H1 (cell line): ENCODE measurements around the gene CDH22. TPM values are rescaled to one million over a fixed set of nuclear protein-coding genes. Genes with fewer than 3 reads are reported as not detected.

Source experiments
- CBX5 ChIP-seq: fragments of 300-800, 300-1000 bp; sonication (generic); IDR thresholded peaks from 2 replicates; pipeline ENCODE4 v1.7.1; 2016; ENCODE audit warnings: antibody characterized with exemption, low read length, low read depth
- CHD1 ChIP-seq: IDR thresholded peaks from 2 replicates; pipeline ENCODE4 v1.6.1; 2012; ENCODE audit warnings: low read depth, low read length, improper control_type of control experiment
- CHD2 ChIP-seq: IDR thresholded peaks from 2 replicates; pipeline ENCODE4 v1.6.1; 2012; ENCODE audit warnings: low read length, improper control_type of control experiment
- GABPA ChIP-seq: IDR thresholded peaks from 2 replicates; pipeline ENCODE4 v1.6.1; 2011; ENCODE audit warnings: mild to moderate bottlenecking, low read length, moderate library complexity, borderline replicate concordance; ENCODE audit not compliant: insufficient read depth
- JUND ChIP-seq: IDR thresholded peaks from 2 replicates; pipeline ENCODE4 v1.6.1; 2011; ENCODE audit warnings: mild to moderate bottlenecking, improper control_type of control experiment, low read length
- RFX5 ChIP-seq: IDR thresholded peaks from 2 replicates; pipeline ENCODE4 v1.6.1; 2011; ENCODE audit warnings: low read depth, low read length, improper control_type of control experiment, borderline replicate concordance
- RNF2 ChIP-seq: fragments of 200-900, 300-1000 bp; sonication (generic); IDR thresholded peaks from 2 replicates; pipeline ENCODE4 v1.7.1; 2016; ENCODE audit warnings: borderline replicate concordance, low read depth, mild to moderate bottlenecking, antibody characterized with exemption, low read length; ENCODE audit not compliant: poor library complexity, severe bottlenecking; ENCODE audit errors: missing control alignments
- TCF12 ChIP-seq: IDR thresholded peaks from 2 replicates; pipeline ENCODE4 v1.6.1; 2011; ENCODE audit warnings: low read depth, mild to moderate bottlenecking, low read length
- ZNF274 ChIP-seq: IDR thresholded peaks from 2 replicates; pipeline ENCODE4 v1.7.0; 2012; ENCODE audit warnings: low read length, borderline replicate concordance; ENCODE audit errors: extremely low read depth
- polyA plus RNA-seq, 7 experiments: library from polyadenylated mRNA; depleted of rRNA in 3 of 7; stranded (reverse) in 5 of 7; unstranded in 2 of 7; fragments of >200 nt in 5 of 7; fragments of 200-250 nt in 2 of 7; gene quantifications; 1 replicate in 5 of 7; 2 replicates in 1 of 7; 4 replicates in 1 of 7; pipeline versions ENCODE4 v1.2.1 to v1.2.3, GENCODE V29; 2011 to 2013; ENCODE audit warnings: missing spikeins in 2 of 7, mixed read lengths in 2 of 7
- total RNA-seq: library from RNA; stranded (reverse); fragmentation: NEBNext Ultra II Directional; extraction: Animal tissue kit (Norgen Biotek cat#: 25700); gene quantifications from 2 replicates; pipeline ENCODE4 v1.2.1, GENCODE V29; 2021

CDH22 gene
- total and polyA plus RNA-seq, 2 of the 8 experiments (the other 6 are each of a cell fraction or from before 2014, with no cell fraction given) = 0.35 to 0.39 TPM

DNA sequence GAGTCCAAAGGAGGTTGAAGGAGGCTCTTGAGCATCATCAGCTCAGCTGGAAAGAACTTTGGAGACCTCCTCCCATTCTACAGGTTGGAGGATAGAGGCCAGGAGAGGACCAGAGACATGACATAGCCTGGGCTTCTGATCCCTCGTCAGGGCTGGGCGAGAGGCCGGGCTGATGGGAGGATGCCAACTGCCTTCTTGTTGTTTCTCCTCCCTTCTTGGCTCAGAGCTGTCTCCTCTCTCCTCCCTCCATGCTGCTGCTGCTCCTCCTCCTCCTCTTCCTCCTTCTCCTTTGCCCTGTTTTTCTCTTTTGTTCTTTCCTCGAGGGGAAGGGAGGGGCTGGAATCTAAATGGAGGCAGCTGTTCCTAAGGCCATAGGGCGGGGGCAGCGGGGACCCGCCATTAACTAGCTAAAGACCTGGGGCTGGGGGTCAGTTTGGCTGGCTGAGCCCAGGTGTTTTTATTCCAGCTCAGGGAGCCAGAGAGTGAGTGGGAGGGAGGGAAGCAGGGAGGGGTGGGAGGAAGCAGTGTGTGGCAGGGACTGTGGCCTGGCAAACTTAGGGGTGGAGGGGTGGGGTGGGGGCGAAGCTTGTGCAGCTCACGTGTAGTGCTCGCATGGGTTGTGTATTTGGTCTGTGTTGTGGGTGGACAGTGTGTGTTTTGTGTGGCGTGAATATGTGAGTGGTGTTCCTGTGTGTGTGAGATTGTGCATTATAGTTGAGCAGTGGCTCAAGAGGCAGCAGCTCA, 105.4 kb downstream of the CDH22 start (continued):
- TF ChIP-seq GABPA (no peak), TCF12 (no peak), CBX5 (no peak), JUND (no peak), CHD2 (no peak), RFX5 (no peak), ZNF274 (no peak), CHD1 (no peak), RNF2 (no peak)
